NOMO-1 treated with DMSO at 0.1 percent for 48 hours (cell line): Measurements from ENCODE around the gene DDX41.

Source experiments
- DNase-seq: peaks from one replicate; lab custom pipeline; 2025; ENCODE audit not compliant: unreplicated experiment; lab: John Stamatoyannopoulos, UW

DDX41 gene

GRCh38 chr5:177484902-177485549 is 31.7 kb downstream of the DDX41 start:
- no peak for DNase-seq

GRCh38 chr5:177483994-177484901 is 32.5 kb downstream of the DDX41 start:
- DNase-seq, result no peak

- DNase-seq, result no peak
These were observed 33.7 kb downstream of the DDX41 start for GRCh38 chr5:177483042-177483441.

GRCh38 chr5:177482359-177482795 is 34.4 kb downstream of the DDX41 start:
- no peak for DNase-seq

- DNase-seq, result peak; percentile 23
These were observed 37.0 kb downstream of the DDX41 start for GRCh38 chr5:177479774-177480173.

- peak; percentile 90 for DNase-seq
These were observed 37.8 kb downstream of the DDX41 start for GRCh38 chr5:177478711-177479646.

GRCh38 chr5:177477701-177478477 is 38.9 kb downstream of the DDX41 start:
- DNase-seq, result no peak

- no peak for DNase-seq
These were observed 40.1 kb downstream of the DDX41 start for GRCh38 chr5:177476531-177477233.

GRCh38 chr5:177475563-177476427 is 41.0 kb downstream of the DDX41 start:
- DNase-seq, result no peak

GRCh38 chr5:177474846-177475562 is 41.8 kb downstream of the DDX41 start:
- DNase-seq, result no peak

GRCh38 chr5:177474002-177474476 is 42.7 kb downstream of the DDX41 start:
- no peak for DNase-seq

GRCh38 chr5:177473443-177474001 is 43.2 kb downstream of the DDX41 start, which contains the start of gene DBN1:
Gene DBN1, minus strand, starts transcription at chr5:177473634. Its CDS starts 113 bp downstream, at chr5:177473521.
- DNase-seq, result no peak

GRCh38 chr5:177472460-177473442 is 44.0 kb downstream of the DDX41 start:
- DNase-seq, result no peak

- no peak for DNase-seq
These were observed 45.0 kb downstream of the DDX41 start for GRCh38 chr5:177471610-177472356.

GRCh38 chr5:177470759-177471536 is 45.8 kb downstream of the DDX41 start:
- no peak for DNase-seq
